KOPT-K1 (cell line): ENCODE results near the gene CDH4.

Experiments used
- H3K27ac ChIP-seq: fragments of 200-600 bp; sonication (generic); 2 replicates; pipeline ENCODE4 v1.5.1; 2016; ENCODE audit warnings: antibody characterized with exemption, mild to moderate bottlenecking, low read depth, low read length; ENCODE audit not compliant: poor library complexity, severe bottlenecking
- H3K36me3 ChIP-seq: fragments of 200-600 bp; sonication (generic); 2 replicates; pipeline ENCODE4 v1.5.1; 2017; ENCODE audit warnings: antibody characterized with exemption, mild to moderate bottlenecking, low read length, moderate library complexity; ENCODE audit not compliant: insufficient read depth
- H3K9me3 ChIP-seq: fragments of 200-600 bp; sonication (generic); 2 replicates; pipeline ENCODE4 v1.5.1; 2017; ENCODE audit warnings: antibody characterized with exemption, low read length, mild to moderate bottlenecking; ENCODE audit not compliant: insufficient read depth, poor library complexity, severe bottlenecking

CDH4 gene

DNA sequence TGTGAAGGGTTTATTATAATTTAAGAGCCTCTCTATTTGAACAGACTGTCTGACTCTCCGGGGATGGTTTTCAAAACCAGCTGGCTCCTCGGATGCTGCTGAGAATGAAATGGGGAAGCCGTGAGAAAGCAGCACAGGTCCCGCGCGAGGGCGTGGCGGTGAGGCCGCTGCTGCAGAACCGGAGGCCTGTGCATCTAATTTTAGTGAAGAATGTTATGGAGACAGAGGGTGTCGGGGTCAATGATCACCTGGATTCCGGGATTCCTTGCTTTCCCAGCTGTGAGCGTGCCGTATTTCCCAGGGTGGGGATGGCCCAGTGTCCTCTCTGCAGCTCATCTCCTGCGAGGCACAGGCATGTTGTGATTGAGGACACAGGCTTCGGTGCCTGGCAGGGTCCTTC, 348.0 kb downstream of the CDH4 start:
- no peak overlapping the region for H3K27ac ChIP-seq
- H3K9me3 ChIP-seq, result peaks cover 44% of the 10 kb centered on the region
- H3K36me3 ChIP-seq, result no peaks in the 10 kb centered on the region

DNA sequence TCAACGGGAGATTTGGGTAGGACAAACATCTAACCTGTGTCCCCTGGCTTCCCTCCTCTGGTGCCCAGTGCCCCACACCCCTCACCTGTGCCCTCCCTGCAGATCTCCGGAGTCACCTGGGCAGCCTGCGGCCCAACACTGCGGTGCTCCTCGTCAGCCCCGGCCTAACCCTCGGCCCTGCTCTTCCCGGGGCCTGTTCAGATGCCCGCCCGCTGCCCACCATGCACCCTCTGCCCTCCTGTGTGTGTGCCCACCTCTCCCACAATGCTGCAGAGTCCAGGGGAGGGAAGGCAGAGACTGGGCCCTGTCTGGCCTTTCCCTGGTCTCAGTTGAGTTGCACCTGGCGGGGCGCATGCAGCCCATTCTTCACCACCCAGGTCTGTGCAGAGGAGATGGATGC, 349.3 kb downstream of the CDH4 start:
- Histone ChIP-seq H3K9me3 (peaks cover 32% of the 10 kb centered on the region), H3K36me3 (no peaks in the 10 kb centered on the region), H3K27ac (no peak overlapping the region)

DNA sequence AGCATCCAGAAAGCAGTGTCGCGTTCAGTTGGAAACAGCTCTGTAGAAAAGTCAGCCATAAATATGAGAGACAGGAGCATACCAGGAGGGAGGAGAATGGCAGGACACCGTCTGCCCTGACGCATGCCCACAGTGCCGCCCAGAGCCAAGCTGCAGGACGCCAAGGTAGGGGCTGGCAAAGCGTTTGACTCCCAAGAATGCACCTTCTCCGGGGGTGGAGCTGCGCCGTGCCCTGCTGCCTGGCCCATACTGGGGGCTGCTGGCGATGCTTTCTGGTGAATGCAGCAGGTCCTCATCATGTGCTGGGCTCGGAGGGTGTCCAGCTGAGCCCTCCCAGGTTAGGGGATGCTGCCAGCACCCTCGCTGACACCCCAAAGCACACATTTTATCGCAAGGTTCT, 349.8 kb downstream of the CDH4 start:
- Histone ChIP-seq H3K9me3 (peaks cover 27% of the 10 kb centered on the region), H3K36me3 (no peaks in the 10 kb centered on the region), H3K27ac (no peak overlapping the region)

DNA sequence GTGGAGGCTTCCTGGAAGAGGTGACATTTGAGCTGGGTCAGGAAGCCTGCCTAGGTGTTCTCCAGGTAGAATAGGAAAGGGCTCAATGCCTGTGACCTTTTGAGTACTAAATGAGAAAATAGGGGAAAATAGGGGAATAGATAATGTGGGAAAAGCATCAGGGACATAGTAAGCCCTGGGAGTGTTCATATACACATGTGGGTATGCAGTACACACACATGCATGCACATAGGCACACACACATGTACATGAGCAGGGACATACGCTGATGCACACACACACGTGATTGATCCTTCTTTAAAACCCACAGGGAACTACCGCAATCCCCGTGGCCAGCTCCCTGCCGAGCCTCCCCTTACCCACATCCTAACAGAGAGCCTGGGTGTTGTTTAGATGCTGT, 351.7 kb downstream of the CDH4 start:
- H3K27ac ChIP-seq, result no peak overlapping the region
- peaks cover 21% of the 10 kb centered on the region for H3K9me3 ChIP-seq
- H3K36me3 ChIP-seq, result no peaks in the 10 kb centered on the region

DNA sequence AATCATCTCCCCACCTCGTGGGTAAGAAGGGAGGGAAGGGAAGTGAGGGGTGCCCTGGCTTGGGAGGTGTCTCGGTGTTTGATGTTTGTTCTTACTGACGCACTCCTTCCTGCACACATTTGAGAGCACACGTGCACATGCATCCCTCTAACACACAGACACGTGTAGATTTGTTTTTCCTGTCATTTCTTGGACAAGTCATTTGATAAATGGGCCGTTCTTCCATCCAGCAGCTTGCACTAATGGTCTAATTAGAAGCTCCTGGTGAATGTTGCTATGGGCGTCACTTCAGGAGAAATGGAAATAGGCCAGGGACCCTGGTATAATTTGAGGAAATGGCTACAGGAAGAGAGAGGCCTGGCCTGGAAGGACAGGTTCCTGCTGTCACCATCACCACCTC, 352.5 kb downstream of the CDH4 start:
- Histone ChIP-seq H3K9me3 (peaks cover 21% of the 10 kb centered on the region), H3K27ac (no peak overlapping the region), H3K36me3 (no peaks in the 10 kb centered on the region)

DNA sequence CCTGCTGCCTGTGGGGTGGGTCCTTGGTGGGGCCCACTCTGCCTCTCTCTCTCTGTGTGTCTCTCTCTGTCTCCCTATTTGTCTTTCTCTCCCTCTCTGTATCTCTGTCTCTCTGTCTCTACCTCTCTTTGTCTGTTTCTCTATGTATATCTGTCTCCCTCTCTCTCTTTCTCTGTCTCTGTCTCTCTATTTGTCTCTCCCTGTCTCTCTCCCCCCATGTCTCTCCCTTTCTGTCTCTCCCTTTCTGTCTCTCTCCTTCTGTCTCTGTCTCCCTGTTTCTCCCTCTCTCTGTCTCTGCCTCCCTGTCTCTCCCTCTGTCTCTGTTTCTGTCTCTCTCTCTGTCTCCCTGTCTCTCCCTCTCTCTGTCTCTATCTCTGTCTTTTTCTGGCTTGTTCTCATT, 353.2 kb downstream of the CDH4 start:
- Histone ChIP-seq H3K36me3 (no peaks in the 10 kb centered on the region), H3K9me3 (peaks cover 21% of the 10 kb centered on the region), H3K27ac (no peak overlapping the region)

DNA sequence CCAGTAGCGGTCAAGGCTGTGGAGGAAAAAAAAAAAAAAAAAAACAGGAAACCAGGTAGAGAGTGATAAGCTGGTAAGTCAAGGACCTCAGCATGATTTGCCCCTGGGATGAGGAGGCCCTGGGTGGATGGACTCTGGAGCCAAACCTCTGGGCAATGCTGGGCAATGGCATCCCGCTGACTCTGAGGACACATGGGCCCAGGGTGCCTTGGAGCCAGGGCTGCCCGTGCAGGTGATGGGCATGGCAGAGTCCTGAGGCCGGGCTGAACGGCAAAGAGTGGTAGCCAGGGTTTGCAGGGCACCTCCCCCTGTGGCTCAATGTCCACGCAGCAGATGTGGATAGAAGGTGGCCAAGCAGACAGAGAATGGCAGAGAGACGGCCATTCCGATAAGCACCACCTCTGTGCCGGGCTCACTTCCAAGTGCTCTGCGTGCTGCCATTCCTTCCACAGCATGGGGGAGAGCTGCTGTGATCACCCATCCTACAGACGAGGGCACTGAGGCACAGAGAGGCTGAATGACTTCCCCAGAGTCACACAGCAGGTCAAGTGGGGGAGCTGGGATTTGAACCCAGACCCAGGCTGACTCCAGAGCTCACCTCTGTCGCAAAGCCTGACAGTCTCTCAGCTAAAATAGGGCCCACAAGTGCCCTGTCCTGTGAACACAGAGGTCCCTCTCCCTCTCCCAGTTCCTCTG, 353.9 kb downstream of the CDH4 start:
- no peaks in the 10 kb centered on the region for H3K36me3 ChIP-seq
- H3K9me3 ChIP-seq, result peaks cover 21% of the 10 kb centered on the region
- H3K27ac ChIP-seq, result no peak overlapping the region

DNA sequence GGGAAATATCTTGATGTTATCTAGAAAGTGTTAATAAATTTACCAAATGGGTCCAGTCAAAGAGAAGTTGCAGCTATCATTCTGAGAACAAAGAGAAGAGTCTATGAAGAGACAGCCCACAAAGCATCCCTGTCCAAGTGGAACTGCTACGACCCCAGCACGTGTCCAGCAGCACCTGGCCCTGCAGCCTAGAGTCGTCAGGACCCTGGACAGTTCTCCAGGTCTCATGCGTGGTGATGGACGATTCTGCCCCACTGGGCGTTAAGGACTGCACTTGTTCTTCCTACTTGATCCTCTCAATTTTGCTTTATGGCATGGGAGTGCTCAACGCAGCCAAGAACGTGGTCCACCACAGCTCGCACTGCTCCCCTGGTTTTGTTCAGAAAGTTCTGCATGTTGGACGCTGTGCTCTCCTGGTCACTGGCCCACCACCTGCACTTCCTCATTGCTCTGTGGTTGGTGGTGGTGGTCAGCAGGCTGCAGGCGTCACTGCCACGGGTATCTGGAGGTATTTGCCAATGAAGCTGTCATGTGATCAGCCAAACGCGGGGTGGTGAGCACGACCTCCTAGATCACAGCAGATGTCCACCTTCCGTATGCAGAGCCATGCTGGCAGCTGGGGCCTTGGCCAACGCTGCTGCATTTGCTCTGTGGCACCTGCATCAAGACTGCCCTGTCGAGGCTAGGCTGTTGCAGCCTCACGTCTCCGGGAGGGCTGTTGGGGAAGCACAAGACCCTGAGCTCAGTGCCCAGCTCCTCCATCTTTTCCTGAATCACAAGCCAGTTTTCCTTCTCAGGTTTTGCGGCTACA, 356.4 kb downstream of the CDH4 start:
- no peaks in the 10 kb centered on the region for H3K36me3 ChIP-seq
- no peak overlapping the region for H3K27ac ChIP-seq

DNA sequence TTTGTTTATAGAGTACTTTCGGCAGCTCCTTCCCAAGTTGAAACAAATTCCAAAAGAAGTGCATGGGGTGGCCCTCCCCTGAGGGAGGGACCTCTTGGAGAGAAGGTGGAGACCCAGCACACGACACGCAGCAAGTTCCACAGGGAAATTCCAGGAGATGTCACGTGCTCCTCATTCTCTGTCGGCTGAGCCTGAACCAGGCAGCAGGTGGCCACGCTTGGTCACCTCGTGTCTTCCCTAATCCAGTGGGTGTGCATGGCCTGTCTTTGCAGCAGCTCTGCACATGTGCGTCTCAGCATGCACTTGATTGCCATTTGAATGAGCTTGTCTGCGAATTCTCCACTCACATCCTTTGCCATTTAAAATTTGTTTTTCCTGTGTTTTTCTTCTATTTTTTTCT, 357.4 kb downstream of the CDH4 start:
- Histone ChIP-seq H3K27ac (no peak overlapping the region), H3K36me3 (no peaks in the 10 kb centered on the region), H3K9me3 (no peaks in the 10 kb centered on the region)

More for the DNA sequence above, 356.4 kb downstream of the CDH4 start:
- peaks cover 5% of the 10 kb centered on the region for H3K9me3 ChIP-seq

DNA sequence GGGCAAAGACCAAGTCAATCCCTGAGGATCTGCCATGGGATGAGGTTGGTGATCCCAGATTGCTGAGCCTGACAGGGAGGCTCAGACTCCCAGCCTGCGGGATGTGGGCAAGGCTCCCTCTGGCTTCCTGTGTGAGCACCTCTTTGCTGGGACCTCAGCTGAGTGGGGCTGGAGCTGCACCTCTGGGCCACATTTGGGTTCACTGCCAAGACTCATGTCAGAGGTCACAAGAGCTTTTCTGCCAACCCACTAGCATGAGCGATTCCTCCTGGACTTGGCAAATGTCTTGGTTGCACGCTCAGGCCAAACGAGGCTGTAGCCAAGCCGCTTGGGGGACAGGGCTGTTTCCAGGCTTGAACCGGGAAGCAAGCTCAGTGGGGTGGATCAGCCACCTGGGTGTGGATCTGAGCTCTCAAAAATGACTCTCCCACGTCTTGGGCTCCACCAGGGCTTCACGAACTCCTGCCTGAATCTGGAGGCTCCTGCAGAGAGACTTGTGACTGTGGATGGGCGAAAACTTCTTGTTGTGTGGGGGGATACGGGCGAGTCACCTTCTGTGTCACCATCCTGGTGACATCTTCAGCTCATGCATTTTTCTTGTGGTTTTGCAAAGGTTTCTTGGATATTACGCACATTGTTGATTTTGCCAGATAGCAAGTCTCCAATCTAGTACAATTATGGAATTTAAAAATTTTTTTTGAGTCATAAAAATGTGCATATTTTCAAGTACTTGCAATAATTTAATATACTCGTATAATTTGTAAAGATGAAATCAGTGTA, 359.5 kb downstream of the CDH4 start:
- H3K27ac ChIP-seq, result no peak overlapping the region
- H3K36me3 ChIP-seq, result no peaks in the 10 kb centered on the region
- H3K9me3 ChIP-seq, result no peaks in the 10 kb centered on the region

DNA sequence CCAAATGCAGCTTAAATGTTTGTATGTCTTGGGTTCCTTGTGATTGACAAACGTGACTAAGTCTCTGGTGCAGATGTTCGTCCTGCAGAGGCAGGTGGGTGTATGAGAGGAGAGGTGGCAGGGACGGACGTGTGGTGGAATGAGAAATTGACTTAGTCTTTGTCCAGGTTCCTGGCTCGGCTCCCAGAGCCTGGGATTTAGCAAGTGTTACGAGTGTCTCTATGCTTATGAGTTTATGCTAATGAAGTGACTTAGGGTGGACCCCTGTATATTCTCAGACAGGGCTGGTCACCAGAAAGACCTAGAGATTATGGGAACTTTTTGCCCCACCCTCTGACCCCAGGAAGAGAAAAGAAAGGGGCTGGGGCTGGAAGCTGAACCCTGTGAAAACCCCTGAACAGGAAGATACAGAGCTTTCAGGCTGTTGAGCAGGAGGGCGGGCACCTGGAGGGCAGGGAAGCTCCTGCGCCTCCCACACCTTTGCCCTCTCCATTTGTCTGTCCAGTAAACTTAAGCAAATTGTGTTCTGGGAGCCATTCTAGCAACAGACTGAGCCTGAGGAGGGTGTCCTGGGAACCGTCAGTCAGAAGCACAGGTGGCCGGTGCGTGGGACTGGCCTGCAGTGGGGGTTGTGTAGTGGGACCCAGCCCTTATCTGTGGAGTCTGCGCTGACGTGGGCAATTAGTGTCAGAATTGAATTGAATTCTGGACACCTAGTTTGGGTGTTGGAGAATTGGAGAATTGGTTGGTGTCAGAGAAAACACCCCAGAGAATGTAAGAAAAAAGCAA, 362.1 kb downstream of the CDH4 start:
- no peak overlapping the region for H3K27ac ChIP-seq
- H3K9me3 ChIP-seq, result peaks cover 18% of the 10 kb centered on the region
- no peaks in the 10 kb centered on the region for H3K36me3 ChIP-seq

DNA sequence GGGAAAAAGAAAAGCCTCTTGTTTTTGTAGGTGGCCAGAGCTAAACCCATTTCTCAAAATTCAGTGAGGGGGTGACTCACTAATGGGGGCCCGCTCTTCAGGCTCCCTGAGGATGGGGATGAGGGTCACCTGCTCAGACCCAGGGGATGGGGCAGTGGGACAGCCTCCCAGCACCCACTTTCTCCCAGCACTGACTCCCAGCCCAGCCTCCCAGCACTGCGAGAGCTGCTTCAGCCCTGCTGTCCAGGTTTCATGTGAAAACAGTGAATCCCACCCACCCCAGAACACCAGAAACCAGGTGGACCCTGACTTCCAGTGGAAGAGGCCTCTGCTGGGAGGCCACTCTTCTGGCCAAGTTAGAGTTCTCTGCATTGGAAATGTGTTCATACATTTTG, 362.6 kb downstream of the CDH4 start:
- Histone ChIP-seq H3K27ac (no peak overlapping the region), H3K9me3 (peaks cover 18% of the 10 kb centered on the region), H3K36me3 (no peaks in the 10 kb centered on the region)

DNA sequence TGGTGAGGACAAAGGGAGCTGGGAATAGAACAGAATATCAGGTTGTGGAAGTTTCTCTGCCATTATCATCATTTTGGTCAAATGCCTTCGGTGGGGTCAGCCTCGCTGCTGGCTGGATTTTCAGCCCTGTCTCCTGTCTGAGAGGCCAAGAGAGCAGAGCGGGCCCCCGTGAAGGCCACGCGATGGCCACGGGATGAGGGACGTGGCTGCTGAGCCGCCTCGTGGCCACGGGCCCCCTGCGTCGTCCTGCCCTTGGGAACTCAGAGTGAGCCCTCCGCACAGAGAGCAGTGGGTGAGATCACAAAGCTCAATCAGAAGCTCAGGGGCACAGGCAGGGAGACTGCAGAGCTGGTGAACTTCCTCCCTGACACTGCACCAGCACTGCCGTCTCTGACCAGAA, 363.7 kb downstream of the CDH4 start:
- Histone ChIP-seq H3K27ac (no peak overlapping the region), H3K36me3 (no peaks in the 10 kb centered on the region), H3K9me3 (peaks cover 18% of the 10 kb centered on the region)

DNA sequence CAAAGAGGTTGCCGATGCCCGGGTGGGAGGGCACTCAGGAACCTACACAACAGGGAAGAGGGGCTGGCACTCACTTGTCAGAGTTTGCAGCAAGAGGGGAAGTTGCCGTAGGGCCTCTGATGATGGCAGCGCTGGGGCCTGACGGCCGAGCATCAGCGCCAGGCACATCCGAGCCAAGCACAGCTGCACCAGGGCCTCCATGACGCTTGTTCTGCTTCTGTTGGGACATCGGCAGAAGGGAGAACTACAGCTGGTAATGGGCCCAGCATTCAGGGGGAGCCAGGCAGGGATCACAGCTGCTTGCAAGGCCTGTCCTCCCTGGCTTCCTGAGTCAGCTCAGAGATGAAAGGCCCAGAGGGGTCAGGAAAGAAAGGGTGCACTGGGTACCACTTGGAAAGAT, 367.7 kb downstream of the CDH4 start:
- peaks cover 18% of the 10 kb centered on the region for H3K9me3 ChIP-seq
- no peaks in the 10 kb centered on the region for H3K36me3 ChIP-seq
- H3K27ac ChIP-seq, result no peak overlapping the region

DNA sequence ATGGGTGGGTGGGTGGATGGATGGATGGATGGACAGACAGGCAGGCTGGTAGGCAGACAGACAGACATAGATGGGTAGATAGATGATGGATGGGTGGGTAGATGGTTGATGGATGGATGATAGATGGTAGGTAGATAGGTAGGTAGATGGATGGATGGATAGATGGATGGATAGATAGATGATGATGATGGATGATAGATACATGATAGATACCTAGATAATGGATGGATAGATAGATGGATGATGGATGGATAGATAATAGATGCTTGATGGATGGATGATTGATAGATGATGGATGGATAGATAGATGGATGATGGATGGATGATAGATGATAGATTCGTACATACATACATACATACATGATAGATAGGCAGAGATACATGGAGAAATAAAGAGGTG, 368.1 kb downstream of the CDH4 start:
- Histone ChIP-seq H3K27ac (no peak overlapping the region), H3K36me3 (no peaks in the 10 kb centered on the region), H3K9me3 (peaks cover 18% of the 10 kb centered on the region)
